ENCODE measurements around the gene BRD1.

The BRD1 gene

GRCh38 chr22:49800408-49801238 is 27.1 kb downstream of the BRD1 start:
- DNase-seq (ENCODE audit: low read depth) = no peak

GRCh38 chr22:49799431-49800075 is 28.1 kb downstream of the BRD1 start:
- DNase-seq (ENCODE audit: low read depth) = no peak

GRCh38 chr22:49798486-49799151 is 29.1 kb downstream of the BRD1 start:
- no peak for DNase-seq (ENCODE audit: low read depth)

GRCh38 chr22:49797706-49798105 is 30.0 kb downstream of the BRD1 start:
- no peak for DNase-seq (ENCODE audit: low read depth)

GRCh38 chr22:49796596-49797270 is 30.9 kb downstream of the BRD1 start:
- DNase-seq (ENCODE audit: low read depth) = no peak

GRCh38 chr22:49795521-49795920 is 32.2 kb downstream of the BRD1 start:
- DNase-seq (ENCODE audit: low read depth) = no peak

GRCh38 chr22:49793871-49794270 is 33.8 kb downstream of the BRD1 start:
- DNase-seq (ENCODE audit: low read depth) = no peak

GRCh38 chr22:49793296-49793695 is 34.4 kb downstream of the BRD1 start:
- no peak for DNase-seq (ENCODE audit: low read depth)

- no peak for DNase-seq (ENCODE audit: low read depth)
Measured at GRCh38 chr22:49792107-49792506, 35.6 kb downstream of the BRD1 start.

GRCh38 chr22:49791682-49792081 is 36.0 kb downstream of the BRD1 start:
- DNase-seq (ENCODE audit: low read depth) = no peak

- no peak for DNase-seq (ENCODE audit: low read depth)
Measured at GRCh38 chr22:49790912-49791311, 36.8 kb downstream of the BRD1 start.

GRCh38 chr22:49789289-49790141 is 38.2 kb downstream of the BRD1 start:
- DNase-seq (ENCODE audit: low read depth) = peak; percentile 54

- peak; percentile 47 for DNase-seq (ENCODE audit: low read depth)
Measured at GRCh38 chr22:49788504-49788903, 39.2 kb downstream of the BRD1 start.

- DNase-seq (ENCODE audit: low read depth) = no peak
Measured at GRCh38 chr22:49787861-49788260, 39.8 kb downstream of the BRD1 start.

GRCh38 chr22:49786976-49787706 is 40.5 kb downstream of the BRD1 start:
- no peak for DNase-seq (ENCODE audit: low read depth)

GRCh38 chr22:49785841-49786471 is 41.7 kb downstream of the BRD1 start:
- no peak for DNase-seq (ENCODE audit: low read depth)

GRCh38 chr22:49785046-49785521 is 42.6 kb downstream of the BRD1 start:
- no peak for DNase-seq (ENCODE audit: low read depth)

GRCh38 chr22:49784630-49784971 is 43.1 kb downstream of the BRD1 start:
- DNase-seq (ENCODE audit: low read depth) = no peak

- DNase-seq (ENCODE audit: low read depth) = no peak
Measured at GRCh38 chr22:49783926-49784629, 43.6 kb downstream of the BRD1 start.
